GM12878 (cell line): ENCODE data around the gene RNF38.

Experiments used
- ASH2L ChIP-seq: fragments of 300-600, 200-600 bp; sonication (generic); IDR thresholded peaks from 2 replicates; pipeline ENCODE4 v1.6.1; 2017; ENCODE audit warnings: low read depth, mild to moderate bottlenecking, borderline replicate concordance
- EP300 ChIP-seq, 2 experiments: fragments of 150-350 bp in 1 of 2; IDR thresholded peaks; 2 replicates each; pipeline ENCODE4 v1.6.1; 2011 to 2012; ENCODE audit warnings: low read depth in 2 of 2, low read length in 2 of 2, borderline replicate concordance in 1 of 2, improper control_type of control experiment in 1 of 2, inconsistent platforms in 1 of 2; ENCODE audit not compliant: control insufficient read depth in 1 of 2
- SUZ12 ChIP-seq: fragments of 200-600 bp; sonication (generic); IDR thresholded peaks from one replicate; pipeline ENCODE4 v1.6.1; 2018; ENCODE audit warnings: antibody characterized with exemption, mild to moderate bottlenecking; ENCODE audit not compliant: unreplicated experiment
- TF ChIP-seq, protein P1 (sequence below), 3 experiments: IDR thresholded peaks in 2 of 3; conservative IDR thresholded peaks in 1 of 3; 2 replicates each; pipeline ENCODE4 v1.5.1; 2011; ENCODE audit warnings: low read depth in 3 of 3, low read length in 3 of 3, mild to moderate bottlenecking in 3 of 3, control low read depth in 2 of 3, moderate library complexity in 2 of 3, inconsistent platforms in 1 of 3, mixed read lengths in 1 of 3; ENCODE audit not compliant: control insufficient read depth in 2 of 3, insufficient read depth in 1 of 3; ENCODE audit errors: extremely low read depth in 1 of 3
- TF ChIP-seq, protein P2 (sequence below): fragments of 450-650 bp; conservative IDR thresholded peaks from 2 replicates; pipeline ENCODE4 v1.6.1; 2017; ENCODE audit warnings: mild to moderate bottlenecking, moderate library complexity

DNA sequence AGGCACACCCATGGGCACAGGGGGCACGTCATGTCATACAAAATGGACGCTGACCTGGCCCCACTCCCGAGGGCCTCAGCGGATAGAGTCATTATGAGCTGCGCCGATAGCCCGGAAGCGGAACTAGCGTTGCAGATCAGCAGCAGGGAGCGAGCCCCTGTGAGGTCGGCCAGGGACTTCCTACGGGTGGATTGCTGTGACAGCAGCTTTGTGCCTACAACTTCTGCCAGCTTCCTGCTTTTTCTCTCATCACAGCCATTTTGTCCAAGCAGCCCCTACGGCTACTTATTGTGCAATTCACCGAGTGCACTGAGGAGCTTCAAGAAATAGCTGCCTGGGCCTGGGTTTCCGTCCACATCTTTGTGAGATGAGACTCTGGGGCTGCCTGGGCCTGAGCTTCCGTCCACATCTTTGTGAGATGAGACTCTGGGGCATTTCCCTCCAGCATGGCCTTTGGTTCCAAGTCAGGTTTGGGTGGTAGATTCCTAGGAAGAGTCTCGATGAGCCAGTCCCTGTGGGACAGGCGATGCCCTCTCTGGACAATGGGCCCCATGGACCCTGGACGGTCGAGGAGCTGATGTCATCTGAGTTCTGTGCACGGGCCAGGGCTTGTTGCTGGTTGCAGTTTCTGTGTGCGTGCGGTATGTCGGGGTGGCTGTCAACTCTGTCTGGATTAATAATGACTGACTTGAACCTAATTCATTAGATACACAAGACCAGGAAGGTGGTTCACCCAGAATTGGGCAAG is 74.8 kb downstream of the RNF38 start:
- TF ChIP-seq, protein P1, sequence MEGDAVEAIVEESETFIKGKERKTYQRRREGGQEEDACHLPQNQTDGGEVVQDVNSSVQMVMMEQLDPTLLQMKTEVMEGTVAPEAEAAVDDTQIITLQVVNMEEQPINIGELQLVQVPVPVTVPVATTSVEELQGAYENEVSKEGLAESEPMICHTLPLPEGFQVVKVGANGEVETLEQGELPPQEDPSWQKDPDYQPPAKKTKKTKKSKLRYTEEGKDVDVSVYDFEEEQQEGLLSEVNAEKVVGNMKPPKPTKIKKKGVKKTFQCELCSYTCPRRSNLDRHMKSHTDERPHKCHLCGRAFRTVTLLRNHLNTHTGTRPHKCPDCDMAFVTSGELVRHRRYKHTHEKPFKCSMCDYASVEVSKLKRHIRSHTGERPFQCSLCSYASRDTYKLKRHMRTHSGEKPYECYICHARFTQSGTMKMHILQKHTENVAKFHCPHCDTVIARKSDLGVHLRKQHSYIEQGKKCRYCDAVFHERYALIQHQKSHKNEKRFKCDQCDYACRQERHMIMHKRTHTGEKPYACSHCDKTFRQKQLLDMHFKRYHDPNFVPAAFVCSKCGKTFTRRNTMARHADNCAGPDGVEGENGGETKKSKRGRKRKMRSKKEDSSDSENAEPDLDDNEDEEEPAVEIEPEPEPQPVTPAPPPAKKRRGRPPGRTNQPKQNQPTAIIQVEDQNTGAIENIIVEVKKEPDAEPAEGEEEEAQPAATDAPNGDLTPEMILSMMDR (IDR thresholded peaks at IDR 0.05 in 2 of 3, conservative IDR thresholded peaks at IDR 0.05 in 1 of 3; ENCODE audit: control insufficient read depth in 2 of 3, extremely low read depth in 1 of 3, insufficient read depth in 1 of 3, low read depth in 3 of 3, low read length in 3 of 3), result no peak
- TF ChIP-seq ASH2L (no peak), SUZ12 (no peak), EP300 (IDR thresholded peaks at IDR 0.05; ENCODE audit: borderline replicate concordance in 1 of 2, control insufficient read depth in 1 of 2, low read depth in 2 of 2, low read length in 2 of 2) (no peak)
- TF ChIP-seq, protein P2, sequence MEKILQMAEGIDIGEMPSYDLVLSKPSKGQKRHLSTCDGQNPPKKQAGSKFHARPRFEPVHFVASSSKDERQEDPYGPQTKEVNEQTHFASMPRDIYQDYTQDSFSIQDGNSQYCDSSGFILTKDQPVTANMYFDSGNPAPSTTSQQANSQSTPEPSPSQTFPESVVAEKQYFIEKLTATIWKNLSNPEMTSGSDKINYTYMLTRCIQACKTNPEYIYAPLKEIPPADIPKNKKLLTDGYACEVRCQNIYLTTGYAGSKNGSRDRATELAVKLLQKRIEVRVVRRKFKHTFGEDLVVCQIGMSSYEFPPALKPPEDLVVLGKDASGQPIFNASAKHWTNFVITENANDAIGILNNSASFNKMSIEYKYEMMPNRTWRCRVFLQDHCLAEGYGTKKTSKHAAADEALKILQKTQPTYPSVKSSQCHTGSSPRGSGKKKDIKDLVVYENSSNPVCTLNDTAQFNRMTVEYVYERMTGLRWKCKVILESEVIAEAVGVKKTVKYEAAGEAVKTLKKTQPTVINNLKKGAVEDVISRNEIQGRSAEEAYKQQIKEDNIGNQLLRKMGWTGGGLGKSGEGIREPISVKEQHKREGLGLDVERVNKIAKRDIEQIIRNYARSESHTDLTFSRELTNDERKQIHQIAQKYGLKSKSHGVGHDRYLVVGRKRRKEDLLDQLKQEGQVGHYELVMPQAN, result no peak
